ENCODE results near the gene TAB2.

TAB2 gene

DNA sequence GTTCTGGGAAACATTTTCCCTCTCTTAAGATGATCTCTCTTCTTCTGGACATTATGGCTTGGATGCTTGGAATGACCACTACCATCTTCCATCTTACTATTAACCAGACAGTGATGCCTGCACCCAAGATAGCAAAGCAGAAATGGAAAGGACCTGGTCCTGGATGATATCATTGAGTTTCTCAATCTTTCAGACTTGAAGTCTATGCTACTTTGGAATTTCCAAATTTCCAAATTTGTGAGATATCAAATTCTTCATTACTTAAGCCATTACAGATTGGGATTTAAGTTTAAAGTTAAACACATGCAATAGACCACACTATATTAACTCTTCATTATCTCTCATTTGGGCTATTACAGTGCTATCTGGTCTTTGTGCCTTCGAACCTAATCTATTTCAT is 3.7 kb upstream of the TAB2 start:
- DNase-seq, result no peak

DNA sequence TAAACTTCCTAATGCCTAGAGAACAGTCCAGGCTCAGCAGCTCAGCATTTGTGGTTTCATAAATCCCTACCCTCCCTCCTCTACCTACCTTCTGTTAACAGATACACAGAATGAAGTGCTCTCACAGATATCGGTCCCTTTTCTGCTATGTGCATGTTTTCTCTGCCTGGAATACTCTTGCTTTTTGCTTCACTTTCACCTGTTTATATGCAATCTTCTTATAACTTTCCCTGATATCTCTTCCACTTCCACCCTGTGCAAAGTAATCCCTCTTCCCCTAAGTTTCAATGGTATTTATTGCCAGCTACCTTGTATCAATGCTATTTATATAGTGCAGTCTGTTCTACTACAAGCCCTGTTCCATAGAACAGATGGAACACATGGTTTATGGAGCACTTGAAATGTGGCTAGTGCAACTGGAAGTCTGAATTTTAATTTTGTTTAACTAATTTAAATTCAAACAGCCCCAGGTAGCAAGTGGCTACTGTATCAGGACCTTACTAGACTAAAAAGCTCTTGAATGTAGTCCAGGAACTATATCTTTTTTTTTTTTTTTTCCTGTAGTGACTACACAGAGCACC is 3.1 kb upstream of the TAB2 start:
- DNase-seq, result no peak

DNA sequence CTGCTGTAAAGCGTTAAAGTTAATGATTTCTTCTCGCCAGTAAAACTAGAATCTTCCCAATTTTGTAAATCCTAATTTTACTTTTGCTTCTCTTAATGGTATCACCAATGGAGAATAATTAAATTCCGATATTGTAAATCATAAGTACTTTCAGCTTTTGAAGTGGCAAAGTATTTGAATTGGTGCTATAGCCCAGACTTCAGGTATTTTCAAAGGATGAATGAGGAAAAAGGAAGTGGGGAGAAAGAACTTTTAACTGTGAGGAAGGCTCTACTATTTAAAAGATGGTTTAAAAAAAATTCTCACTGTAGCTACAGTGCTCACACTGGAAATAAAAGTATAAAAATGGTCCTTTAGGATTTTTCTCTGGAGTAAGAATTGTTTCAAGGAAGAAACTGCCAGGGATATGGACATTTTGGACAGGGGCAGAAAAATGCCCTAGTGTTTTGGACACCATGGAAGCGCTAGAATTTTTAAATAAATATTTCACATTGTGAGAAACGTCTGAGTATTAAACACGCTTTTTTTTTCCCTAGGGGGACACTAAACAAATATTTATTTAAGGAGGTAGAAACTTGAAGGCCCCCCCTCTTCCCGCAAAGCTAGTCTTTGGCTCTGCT is 1.3 kb upstream of the TAB2 start:
- no peak for DNase-seq

DNA sequence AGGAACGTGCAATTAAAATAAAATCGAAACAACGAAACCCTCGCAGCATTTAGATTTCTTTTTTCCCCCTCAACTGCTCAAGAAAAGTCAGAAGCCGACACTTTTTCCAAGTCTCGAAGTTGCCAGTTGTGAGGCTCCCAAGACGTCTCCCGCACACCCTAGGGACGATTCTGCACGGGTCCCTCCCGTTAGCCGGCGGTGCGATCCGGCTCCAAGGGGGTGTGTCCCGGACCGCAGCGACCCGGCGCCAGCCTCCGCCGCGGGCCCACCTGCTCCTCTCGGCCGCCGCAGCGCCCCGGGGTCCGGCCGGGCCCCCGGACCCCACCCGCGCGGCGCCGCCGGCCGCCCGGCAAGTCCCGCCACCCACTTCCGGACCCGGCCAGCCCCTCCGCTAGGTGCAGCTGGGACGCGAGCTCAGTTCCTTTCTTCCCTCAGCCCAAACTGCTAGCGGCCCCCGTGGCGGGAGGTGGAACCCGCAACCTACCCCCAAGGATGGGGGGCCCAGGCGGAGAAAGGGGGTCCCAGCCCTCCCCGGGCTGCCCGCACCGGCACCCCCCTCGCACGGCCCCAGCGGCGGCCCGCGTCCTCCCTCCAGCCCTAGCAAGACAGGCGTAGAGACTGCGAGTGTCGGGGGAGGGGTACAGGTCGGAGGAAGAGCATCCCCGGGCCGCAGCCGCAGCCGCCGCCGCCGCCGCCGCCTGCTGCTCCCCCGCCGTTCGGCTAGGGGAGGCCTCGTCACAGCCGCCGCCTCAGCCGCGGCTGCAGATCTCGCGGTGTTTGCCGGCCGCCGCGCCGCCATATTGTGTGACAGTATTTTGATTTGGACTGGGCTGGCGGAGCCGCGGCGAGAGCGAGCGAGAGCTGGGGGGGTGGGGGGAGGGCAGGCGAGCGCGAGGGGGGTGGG is 520 bp upstream of the TAB2 start:
- peak; percentile 96 for DNase-seq

DNA sequence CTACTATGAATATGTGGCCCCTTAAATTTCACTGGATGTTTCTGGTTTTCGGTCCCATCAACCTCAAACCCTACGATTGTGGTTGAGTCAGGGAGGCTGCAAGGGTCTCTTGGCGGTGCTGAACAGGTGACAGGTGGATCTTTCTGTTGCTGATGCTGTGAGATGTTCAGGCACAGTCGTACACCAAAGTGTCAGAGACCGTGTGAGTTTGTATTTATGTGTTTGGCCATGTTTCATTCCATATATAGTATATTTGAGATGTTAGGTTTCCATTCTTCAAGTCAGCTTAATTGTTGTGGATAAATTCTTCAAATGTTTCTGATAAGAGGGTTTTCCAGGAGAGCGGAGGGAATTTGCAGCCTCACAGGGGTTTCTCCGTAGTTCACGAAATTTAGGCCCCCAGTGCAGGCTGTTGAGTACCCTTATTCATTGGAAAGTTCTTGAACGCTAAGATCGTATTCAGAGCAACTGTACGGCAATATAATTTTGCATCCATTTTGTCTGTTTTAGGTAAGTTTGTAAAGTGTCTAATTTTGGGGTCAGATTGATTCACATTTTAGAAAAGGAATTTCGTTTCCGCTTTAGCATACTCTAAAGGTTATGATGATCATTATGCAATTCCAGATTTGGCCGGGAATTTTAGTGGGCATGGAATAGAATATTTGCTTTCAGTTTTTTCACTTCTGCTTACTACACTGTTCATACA is 1.2 kb downstream of the TAB2 start:
- DNase-seq, result peak; percentile 70

DNA sequence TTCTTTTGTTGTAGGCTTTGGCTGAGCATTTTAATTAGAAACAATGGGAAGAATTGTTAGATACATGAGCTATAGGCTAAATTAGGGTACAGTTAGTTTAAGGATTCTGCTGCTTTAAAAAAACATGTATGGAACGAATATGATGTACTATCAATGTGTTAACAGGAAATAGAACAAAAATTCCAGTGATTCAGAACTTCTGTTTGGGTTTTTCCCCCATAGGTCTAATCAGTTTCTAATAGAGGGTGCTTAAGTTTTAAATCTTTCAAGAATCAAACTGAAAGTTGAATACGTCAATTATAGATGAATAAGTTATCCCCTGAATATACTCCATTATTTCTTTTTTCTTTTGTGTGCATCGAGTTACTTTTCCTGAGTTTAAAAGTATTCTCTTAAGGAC is 1.9 kb downstream of the TAB2 start:
- peak; percentile 61 for DNase-seq

DNA sequence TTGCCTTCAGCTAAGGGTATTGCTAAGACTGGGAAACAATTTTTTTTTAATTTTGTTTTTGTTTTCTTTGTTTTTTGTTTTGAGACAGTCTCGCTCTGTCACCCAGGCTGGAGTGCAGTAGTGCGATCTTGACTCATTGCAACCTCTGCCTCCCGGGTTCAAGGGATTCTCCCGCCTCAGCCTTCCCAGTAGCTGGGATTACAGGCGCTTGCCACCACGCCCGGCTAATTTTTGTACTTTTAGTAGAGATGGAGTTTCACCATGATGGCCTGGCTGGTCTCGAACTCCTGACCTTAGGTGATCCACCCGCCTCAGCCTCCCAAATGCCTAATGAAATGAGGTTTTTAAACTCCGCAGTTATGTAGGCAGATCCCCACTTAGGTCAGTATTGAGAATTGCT is 2.5 kb downstream of the TAB2 start:
- peak; percentile 20 for DNase-seq

DNA sequence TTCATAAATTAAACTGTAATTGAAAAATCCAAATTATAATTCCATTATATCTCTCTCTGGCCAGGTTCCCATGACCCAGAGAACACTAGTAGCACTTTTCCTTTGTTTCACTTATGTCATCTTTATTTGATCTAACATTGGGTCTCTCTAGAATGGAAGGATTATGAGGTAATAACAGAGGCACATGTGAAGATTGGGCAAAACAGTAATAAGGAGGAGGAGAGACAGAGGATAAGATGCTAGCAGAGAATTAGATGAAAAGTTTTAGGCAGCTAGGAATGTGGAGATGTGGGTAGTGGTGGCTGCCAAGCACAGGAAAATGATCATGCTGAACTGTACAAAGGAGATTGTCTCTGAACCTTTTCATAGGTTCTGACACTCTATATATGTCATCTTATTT is 3.3 kb downstream of the TAB2 start:
- DNase-seq, result peak; percentile 30

DNA sequence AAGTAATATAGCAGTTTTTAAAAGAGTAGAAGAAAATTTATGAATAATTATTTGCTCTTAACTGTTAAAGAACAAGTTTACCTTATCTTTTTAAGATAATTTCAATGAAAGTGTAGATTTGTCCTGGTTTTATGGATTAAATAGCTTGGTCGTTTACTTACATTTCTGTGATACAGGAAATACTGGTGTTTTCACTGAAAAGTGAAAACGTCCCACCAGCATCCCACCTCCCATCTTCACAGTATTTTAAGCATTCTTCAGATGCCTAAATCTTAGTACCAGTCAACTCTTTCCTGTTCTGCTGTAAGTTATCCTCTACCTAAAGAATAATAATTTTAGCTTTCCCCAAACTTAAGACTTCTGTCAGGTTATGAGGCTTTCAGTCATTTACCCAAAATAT is 5.8 kb downstream of the TAB2 start:
- DNase-seq, result no peak

DNA sequence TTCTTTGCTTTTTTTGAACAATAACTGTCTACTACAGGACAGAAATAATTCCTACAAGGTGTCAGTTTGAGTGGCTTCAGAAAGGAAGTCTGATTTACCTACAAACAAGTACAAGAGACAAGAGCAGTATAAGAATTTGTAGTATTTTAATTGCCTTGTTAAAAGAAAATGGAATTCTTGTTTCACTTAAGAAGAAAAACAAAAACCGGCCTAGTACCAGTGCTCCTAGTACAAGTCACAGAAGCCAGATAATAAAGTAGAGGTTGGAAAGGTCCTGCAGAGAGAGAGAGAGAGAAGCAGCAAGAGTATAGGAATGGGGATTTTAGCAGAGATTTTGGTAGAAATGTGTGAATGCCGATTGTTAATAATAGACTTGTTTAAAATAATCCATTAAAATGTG is 6.4 kb downstream of the TAB2 start:
- no peak for DNase-seq

DNA sequence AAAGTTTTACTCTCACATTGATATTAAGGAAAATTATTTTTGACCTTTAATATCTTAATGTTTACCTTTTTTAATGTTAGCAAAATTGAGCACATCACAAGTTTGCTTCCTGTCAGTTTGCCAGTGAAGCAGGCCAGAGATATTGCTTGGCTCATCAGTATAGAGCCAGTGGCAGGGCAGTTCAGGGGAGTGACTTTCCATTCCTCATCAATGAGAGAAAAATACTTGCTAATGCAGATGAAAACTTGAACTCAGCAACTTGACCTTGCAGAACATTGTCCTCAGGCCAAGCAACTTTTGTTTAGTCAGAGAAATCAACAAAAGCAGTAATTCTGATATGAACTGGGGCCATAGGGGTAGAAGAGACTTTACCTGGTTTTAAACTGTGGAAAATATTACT is 6.9 kb downstream of the TAB2 start:
- peak; percentile 30 for DNase-seq

DNA sequence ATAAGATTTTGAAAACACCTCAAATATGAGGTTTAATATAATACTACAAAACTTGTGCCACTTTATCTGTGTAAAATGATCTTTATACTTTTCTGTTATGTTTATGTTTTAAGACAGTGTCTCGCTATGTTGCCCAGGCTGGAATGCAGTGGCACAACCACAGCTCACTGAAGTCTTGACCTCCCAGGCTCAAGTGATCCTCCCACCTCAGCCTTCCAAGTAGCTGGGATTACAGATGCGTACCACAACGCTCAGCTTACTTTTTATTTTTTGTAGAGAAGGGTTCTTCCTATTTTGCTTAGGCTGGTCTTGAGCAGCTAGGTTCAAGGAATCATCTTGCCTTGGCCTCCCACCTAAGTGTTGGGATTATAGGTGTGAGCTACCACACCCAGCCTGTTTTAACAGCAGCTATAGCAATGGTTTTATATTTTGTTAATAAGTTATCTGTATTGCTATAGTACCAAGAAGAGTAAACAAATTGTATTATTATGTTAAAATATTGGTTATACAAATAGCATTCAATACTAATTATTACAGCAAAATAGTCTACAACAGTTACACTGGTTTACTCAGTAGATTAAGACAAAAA is 8.2 kb downstream of the TAB2 start:
- no peak for DNase-seq

DNA sequence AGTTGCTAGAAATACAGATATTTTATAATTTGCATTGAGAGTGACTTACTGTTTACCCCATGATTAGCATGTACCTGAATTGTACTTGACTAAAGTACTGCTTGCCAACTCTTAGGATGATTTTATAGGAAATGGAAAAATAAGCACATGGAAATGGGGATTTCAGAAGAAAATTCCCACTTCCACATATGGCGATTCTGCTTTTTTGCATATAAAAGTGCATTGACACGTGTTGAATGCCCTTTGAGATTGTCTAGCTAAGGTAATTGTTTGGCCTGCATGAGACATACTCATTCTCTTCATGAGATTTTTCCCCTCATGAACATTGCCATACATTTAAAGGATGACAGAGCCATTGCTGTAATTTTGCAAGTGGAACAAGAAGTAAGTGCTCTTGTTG is 10.1 kb downstream of the TAB2 start:
- no peak for DNase-seq

DNA sequence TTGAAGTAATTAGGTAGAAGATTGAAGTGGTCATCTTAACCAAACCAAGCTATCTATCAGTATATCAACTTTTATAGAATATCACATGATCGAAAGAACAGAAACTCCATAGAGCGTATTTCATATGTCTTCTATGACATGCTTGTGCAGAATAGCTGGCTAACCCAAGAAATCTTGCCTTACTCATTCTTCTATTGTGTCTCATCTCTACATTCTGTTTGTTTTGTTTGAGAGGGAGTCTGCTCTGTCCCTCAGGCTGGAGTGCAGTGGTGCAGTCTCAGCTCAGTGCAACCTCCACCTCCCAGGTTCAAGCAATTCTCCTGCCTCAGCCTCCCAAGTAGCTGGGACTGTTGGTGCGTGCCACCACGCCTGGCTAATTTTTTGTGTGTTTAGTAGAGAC is 10.6 kb downstream of the TAB2 start:
- no peak for DNase-seq

DNA sequence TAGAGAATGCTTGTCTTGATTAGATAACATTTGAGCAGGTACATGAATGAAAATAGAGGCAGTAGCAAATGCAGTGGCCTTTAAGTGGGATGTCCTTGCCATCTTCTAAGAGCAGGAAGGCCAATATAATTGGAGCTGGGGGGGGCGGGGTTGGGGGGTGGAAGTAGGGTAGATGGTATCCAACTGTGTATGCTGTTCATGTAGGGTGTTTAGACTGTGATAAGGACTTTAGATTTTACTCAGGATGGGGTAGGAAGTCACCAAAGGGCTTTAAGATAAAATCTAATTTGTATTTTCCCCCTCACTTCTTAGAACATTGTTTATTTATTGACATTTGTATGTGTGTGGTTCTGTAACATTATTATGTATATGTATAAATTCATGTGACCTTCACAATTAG is 12.0 kb downstream of the TAB2 start:
- no peak for DNase-seq

DNA sequence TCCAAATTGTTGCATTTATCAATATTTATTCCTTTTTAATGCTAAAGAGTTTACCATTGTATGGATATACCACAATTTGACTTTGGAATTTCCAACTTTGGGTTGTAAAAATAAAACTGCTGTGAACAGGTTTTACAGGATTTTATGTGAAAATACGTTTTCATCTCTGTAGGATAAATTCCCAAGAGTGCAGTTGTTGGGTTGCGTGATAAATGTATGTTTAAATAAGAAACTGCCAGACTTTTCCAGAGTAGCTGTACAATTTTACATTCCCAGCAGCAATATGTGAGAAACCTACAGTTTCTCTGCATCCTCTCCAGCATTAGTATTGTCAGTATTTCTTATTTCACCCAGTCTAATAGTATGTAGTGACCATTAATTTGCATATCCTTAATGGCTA is 12.6 kb downstream of the TAB2 start:
- DNase-seq, result no peak

DNA sequence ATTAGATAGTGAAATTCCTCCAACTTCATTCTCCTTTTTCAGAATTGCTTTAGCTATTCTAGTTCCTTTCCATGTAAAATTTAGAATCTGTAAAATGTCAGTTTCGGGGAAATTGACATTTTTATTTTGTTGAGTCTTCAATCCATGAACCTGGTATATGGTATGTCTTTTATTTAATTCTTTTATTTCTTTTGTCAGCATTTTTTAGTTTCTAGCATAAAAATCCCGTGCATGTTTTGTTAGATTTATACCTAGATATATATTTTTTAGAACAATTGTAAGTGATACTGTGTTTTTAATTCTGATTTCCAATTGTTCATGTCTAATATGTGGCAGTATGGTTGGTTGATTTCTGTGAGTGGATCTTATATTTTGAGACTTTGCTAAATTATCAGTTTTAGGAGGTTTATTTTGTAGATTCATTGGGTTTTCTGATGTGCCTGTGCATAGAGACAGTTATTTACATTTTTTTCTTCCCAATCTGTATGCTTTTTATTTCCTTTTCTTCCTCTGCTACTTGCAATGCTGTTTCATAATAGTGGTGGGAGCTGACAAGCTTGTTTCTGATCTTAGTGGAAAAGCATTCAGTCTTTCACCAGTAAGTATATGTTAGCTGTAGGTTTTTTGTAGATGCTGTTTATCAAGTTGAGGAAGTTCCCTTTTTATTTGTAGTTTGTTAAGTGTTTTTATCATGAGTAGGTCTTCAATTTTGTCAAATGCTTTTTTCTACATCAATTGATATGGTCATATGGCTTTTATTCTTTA is 13.7 kb downstream of the TAB2 start:
- DNase-seq, result no peak

DNA sequence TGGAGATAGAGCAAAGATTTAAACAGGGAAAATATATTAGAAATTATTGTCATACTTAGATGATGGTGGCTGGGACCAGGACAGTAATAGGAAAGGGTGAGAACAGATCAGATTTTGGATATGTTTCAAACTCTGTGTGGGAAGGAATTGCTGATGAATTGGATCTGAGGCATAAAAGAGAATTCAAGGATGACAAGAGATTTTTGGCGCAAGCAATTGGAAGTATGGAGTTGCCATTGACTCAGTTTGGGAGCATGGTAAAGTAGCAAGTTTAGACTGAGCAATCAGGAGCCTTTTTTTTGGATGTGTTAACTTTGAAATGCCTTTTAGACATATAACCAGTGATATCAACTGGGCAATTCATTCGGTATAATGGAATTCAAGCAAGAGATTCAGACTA is 14.4 kb downstream of the TAB2 start:
- DNase-seq, result no peak

DNA sequence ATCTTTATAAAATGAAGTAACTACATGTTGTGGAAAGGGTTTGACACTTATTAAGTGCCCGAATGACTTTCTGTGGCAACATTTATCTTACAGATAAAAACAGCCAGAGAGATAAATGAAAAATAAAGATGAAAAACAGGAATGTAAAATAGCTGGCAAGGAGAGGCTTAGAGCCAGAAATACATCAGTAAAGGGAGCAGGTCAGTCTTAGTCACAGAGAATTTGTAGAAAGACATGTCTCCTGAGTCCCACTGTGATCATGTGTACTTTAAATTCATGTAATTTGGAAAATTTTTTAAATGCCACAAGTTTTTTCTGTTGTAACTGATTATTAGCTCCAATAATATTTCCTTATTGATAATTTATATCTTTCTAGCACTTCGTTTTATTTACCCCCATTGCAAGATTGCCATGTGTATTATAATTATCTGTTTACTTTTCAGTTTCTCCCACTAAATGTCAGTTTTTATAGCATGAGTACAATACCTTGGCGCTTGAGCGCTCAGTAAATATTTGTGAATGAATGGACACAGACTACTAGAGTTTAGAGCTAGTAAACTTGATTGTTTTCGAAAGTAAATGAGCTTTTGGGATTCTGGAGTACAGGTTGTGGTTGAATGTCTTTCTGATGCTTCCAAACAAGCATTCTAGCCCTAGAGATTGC is 15.2 kb downstream of the TAB2 start:
- DNase-seq, result no peak

DNA sequence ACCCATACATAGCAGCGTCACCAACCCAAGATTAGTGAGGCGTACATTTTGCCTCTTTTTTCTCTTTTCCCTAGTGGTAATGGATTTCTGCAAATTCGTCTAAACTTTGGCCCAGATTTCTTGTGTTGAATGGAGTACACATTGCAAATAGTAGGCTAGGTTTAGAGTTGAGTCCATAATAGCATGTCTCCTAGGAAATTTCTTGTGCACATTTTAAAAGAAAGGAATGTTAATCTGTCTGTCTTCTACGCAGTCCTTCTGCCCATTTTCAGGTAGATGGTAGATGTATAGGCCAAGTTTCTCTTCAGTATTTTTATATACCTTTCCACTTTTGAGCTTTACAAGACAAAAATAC is 15.7 kb downstream of the TAB2 start:
- no peak for DNase-seq

DNA sequence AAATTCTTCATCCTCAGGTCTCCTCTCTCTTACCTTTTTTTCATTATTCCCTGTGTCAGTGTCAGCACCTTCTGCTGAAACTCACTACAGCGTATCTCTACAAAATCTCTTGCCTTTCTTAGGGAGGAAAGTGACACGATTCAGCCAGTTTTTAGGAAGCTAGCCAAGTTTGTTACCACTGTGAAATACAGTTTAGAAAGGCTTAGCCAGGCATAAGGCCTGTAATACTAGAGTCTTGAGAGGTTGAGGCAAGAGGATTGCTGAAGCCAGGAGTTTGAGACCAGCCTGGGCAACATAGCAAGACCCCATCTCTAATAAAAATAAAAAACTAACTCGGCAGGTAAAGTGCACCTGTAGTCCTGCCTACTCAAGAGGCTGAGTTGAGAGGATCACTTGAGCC is 16.7 kb downstream of the TAB2 start:
- no peak for DNase-seq

DNA sequence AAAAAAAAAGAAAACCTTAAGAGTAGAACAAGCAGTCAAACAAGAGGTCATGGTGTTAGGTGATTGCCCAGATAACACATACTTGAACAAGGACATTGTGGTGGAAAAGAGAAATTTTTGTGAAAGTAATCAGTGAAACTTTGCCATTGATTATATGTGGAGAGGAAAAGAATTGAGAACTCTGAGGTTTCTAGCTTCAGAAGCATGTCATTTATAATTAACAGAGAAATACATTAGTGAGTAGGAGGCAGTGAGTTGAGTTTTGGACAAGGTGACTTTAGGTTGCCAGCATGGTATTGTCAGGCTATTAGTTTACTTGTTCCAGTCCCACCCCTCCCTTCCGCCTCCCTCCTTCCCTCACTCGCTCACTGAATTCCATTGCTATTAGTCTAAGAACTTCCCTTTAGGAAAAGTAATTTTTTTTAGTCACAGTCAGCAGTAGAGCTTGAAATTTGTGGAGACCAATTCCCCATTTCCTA is 17.2 kb downstream of the TAB2 start:
- DNase-seq, result no peak

Measured in CD4-positive, alpha-beta T cell treated with Interleukin-21 for 1 hour (primary cell).